MM.1S (cell line): ENCODE data around the gene NAGPA.

ENCODE experiments used
- DNase-seq: peaks from one replicate; pipeline ENCODE4 v3.0.0-alpha.2; 2015
- H2AFZ ChIP-seq: fragments of 300-600 bp; sonication (generic); 2 replicates; pipeline ENCODE4 v1.6.0; 2016; ENCODE audit warnings: antibody characterized with exemption, low read length
- H3F3A ChIP-seq: fragments of 300-600 bp; sonication (generic); 2 replicates; pipeline ENCODE4 v1.6.1; 2016; ENCODE audit warnings: mild to moderate bottlenecking, antibody characterized with exemption, low read length, moderate library complexity, mixed read lengths; ENCODE audit not compliant: insufficient read depth
- H3K27ac ChIP-seq: fragments of 300-600 bp; sonication (generic); 2 replicates; pipeline ENCODE4 v1.5.1; 2016; ENCODE audit warnings: mild to moderate bottlenecking, low read length
- H3K27me3 ChIP-seq: fragments of 300-600 bp; sonication (generic); replicated peaks from 2 replicates; pipeline ENCODE4 v1.6.0; 2016; ENCODE audit warnings: low read length; ENCODE audit not compliant: insufficient read depth
- H3K36me3 ChIP-seq: fragments of 300-600 bp; sonication (generic); replicated peaks from 2 replicates; pipeline ENCODE4 v1.6.1; 2016; ENCODE audit warnings: mild to moderate bottlenecking, low read length, mixed read lengths; ENCODE audit not compliant: insufficient read depth
- H3K4me1 ChIP-seq: fragments of 300-600 bp; sonication (generic); 2 replicates; pipeline ENCODE4 v1.6.1; 2016; ENCODE audit warnings: low read length, mixed read lengths
- H3K4me2 ChIP-seq: fragments of 300-600 bp; sonication (generic); 2 replicates; pipeline ENCODE4 v1.6.0; 2016; ENCODE audit warnings: low read depth, low read length
- H3K4me3 ChIP-seq: fragments of 300-600 bp; sonication (generic); 2 replicates; pipeline ENCODE4 v1.5.1; 2016; ENCODE audit warnings: low read length, mixed read lengths
- H3K79me2 ChIP-seq: fragments of 300-600 bp; sonication (generic); 2 replicates; pipeline ENCODE4 v1.6.1; 2016; ENCODE audit warnings: mixed run types, low read length, mixed read lengths
- H3K9ac ChIP-seq: fragments of 300-600 bp; sonication (generic); 2 replicates; pipeline ENCODE4 v1.6.1; 2016; ENCODE audit warnings: low read length, mixed read lengths
- H3K9me2 ChIP-seq: fragments of 300-600 bp; sonication (generic); replicated peaks from 2 replicates; pipeline ENCODE4 v1.6.1; 2016; ENCODE audit warnings: mild to moderate bottlenecking, low read length, mixed read lengths; ENCODE audit not compliant: insufficient read depth
- H3K9me3 ChIP-seq: fragments of 300-600 bp; sonication (generic); replicated peaks from 2 replicates; pipeline ENCODE4 v1.6.1; 2016; ENCODE audit warnings: mild to moderate bottlenecking, low read length, mixed read lengths; ENCODE audit not compliant: insufficient read depth
- H4K20me1 ChIP-seq: fragments of 300-600 bp; sonication (generic); 2 replicates; pipeline ENCODE4 v1.6.1; 2016; ENCODE audit warnings: mild to moderate bottlenecking, low read length, moderate library complexity, mixed read lengths; ENCODE audit not compliant: insufficient read depth
- EZH2 ChIP-seq: fragments of 300-600 bp; sonication (generic); optimal IDR thresholded peaks from 2 replicates; pipeline ENCODE3; 2017; ENCODE audit warnings: low read depth, mild to moderate bottlenecking, antibody characterized with exemption, low read length, mixed read lengths
- EZH2phosphoT487 ChIP-seq: fragments of 300-600 bp; sonication (generic); IDR thresholded peaks from 2 replicates; pipeline ENCODE4 v1.6.1; 2018; ENCODE audit warnings: antibody characterized with exemption, low read length
- TF ChIP-seq, protein P1 (sequence below): fragments of 300-600 bp; sonication (generic); IDR thresholded peaks from 2 replicates; pipeline ENCODE4 v1.5.1; 2016; ENCODE audit warnings: antibody characterized with exemption, low read length, mixed read lengths

Gene NAGPA

DNA sequence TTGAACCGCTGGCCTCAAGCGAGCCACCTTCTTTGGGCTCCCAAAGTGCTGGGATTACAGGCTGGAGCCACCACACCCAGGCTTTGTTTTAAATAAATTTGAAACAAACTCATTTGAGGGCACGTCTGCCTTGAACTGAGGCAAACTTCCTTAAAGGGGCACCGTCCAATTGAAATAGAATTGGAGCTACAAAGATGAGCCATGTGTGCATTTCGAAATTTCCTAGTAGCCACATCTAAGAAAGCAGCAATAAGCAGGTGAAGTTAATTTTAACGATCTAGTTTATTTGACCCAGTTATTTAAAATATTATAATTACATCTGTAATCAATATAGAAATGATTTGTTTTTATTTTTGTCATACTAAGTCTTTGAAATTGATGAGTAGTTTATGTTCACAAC, 32.8 kb upstream of the NAGPA start:
- Histone ChIP-seq H3K9me2 (no peaks in the 10 kb centered on the region), H3K36me3 (no peaks in the 10 kb centered on the region), H3K79me2 (no peaks in the 10 kb centered on the region), H2AFZ (no peak overlapping the region), H3K27ac (no peak overlapping the region), H3K9me3 (no peaks in the 10 kb centered on the region), H3K4me2 (no peak overlapping the region), H3K4me1 (peaks cover 5% of the 10 kb centered on the region), H4K20me1 (no peaks in the 10 kb centered on the region), H3K4me3 (no peak overlapping the region), H3K27me3 (peaks cover 59% of the 10 kb centered on the region), H3K9ac (no peak overlapping the region), H3F3A (no peaks in the 10 kb centered on the region)
- TF ChIP-seq EZH2phosphoT487: no peak
- TF ChIP-seq EZH2: no peak
- TF ChIP-seq, protein P1, sequence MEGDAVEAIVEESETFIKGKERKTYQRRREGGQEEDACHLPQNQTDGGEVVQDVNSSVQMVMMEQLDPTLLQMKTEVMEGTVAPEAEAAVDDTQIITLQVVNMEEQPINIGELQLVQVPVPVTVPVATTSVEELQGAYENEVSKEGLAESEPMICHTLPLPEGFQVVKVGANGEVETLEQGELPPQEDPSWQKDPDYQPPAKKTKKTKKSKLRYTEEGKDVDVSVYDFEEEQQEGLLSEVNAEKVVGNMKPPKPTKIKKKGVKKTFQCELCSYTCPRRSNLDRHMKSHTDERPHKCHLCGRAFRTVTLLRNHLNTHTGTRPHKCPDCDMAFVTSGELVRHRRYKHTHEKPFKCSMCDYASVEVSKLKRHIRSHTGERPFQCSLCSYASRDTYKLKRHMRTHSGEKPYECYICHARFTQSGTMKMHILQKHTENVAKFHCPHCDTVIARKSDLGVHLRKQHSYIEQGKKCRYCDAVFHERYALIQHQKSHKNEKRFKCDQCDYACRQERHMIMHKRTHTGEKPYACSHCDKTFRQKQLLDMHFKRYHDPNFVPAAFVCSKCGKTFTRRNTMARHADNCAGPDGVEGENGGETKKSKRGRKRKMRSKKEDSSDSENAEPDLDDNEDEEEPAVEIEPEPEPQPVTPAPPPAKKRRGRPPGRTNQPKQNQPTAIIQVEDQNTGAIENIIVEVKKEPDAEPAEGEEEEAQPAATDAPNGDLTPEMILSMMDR: no peak
- no peak for DNase-seq

DNA sequence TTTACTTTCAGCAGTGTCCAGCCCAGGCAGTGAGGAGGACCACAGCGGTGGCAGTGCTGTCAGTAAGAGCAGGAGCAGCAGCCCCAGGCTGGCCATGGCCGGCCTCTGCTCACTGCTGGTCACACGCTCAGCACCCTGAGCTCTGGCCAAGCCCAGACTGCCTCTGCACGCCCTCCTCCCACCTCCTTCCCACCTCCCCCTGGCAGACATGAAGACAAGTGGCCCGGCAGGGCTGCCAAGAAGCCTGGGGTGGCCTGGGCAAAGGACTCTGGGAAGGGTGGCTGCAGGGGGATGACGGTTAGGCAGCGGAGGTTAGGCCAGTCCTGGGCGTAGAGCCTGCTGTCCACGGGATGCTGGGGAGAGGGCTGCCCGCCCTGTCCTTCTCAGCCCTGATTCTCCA, 32.1 kb upstream of the NAGPA start, which contains the start of gene C16orf89:
Gene C16orf89, minus strand, starts transcription at position 144 of the 400 bp plus-strand sequence. Its CDS starts 48 bp downstream, at position 96.
- no peak within 1 kb of the TSS for H3K27ac ChIP-seq
- H3K9me3 ChIP-seq: no peaks in the 10 kb centered on the region
- H3K27me3 ChIP-seq: peaks cover 62% of the 10 kb centered on the region
- no peaks in the 10 kb centered on the region for H3K9me2 ChIP-seq
- H3K4me2 ChIP-seq: no peak within 1 kb of the TSS
- DNase-seq: no peak
- TF ChIP-seq EZH2 (no peak), EZH2phosphoT487 (no peak)
- TF ChIP-seq, protein P1: no peak
- no peaks in the 10 kb centered on the region for H3F3A ChIP-seq
- H3K4me1 ChIP-seq: no peaks in the 10 kb centered on the region
- no peak within 1 kb of the TSS for H2AFZ ChIP-seq
- no peaks in the 10 kb centered on the region for H3K36me3 ChIP-seq
- H3K4me3 ChIP-seq: no peak within 1 kb of the TSS
- H3K79me2 ChIP-seq: no peaks in the 10 kb centered on the region
- no peak within 1 kb of the TSS for H3K9ac ChIP-seq
- H4K20me1 ChIP-seq: no peaks in the 10 kb centered on the region

GRCh38 chr16:5065326-5065725, 31.6 kb upstream of the NAGPA start:
- Histone ChIP-seq H3K4me3 (no peak overlapping the region), H3K4me1 (no peaks in the 10 kb centered on the region), H2AFZ (no peak overlapping the region), H3K9ac (no peak overlapping the region), H3K4me2 (no peak overlapping the region), H3K27me3 (peaks cover 65% of the 10 kb centered on the region), H3K9me3 (no peaks in the 10 kb centered on the region), H3K27ac (no peak overlapping the region), H3F3A (no peaks in the 10 kb centered on the region), H3K36me3 (no peaks in the 10 kb centered on the region), H3K9me2 (no peaks in the 10 kb centered on the region), H4K20me1 (no peaks in the 10 kb centered on the region), H3K79me2 (no peaks in the 10 kb centered on the region)
- DNase-seq: no peak
- TF ChIP-seq EZH2phosphoT487: no peak
- TF ChIP-seq, protein P1: no peak
- TF ChIP-seq EZH2: no peak
